SK-N-MC (cell line): ENCODE measurements around the gene ROCK2.

Experiments
- EZH2 ChIP-seq: fragments of 200-600 bp; sonication (generic); IDR thresholded peaks from one replicate; pipeline ENCODE4 v1.6.1; 2017; ENCODE audit warnings: antibody characterized with exemption
- POLR2AphosphoS5 ChIP-seq: IDR thresholded peaks from 2 replicates; pipeline ENCODE4 v1.6.1; 2012; ENCODE audit warnings: mild to moderate bottlenecking, low read depth, low read length, borderline replicate concordance

- TF ChIP-seq POLR2AphosphoS5 = no peak
- no peak for TF ChIP-seq EZH2
Observed at GRCh38 chr2:11174222-11174621, 170.2 kb downstream of the ROCK2 start.
